ENCODE results near the gene NUMBL. TPM values are rescaled to one million over a fixed set of nuclear protein-coding genes. Genes with fewer than 3 reads are reported as not detected.
A peak's percentile ranks its signal among the peaks of the same experiment; 100 is the strongest.

Gene NUMBL
- total and polyA plus RNA-seq, 2 of the 13 experiments (the other 11 are each of a cell fraction or from before 2014, with no cell fraction given): 0.49 to 2.3 TPM

- ATAC-seq (no peak), DNase-seq (ENCODE audit: low spot score) (peak; percentile 18), FAIRE-seq (no peak)
- peaks cover 53% of the 10 kb centered on the region for H3K79me2 ChIP-seq (ENCODE audit: insufficient read depth, low read length)
- peaks cover under 1 to 6% of the 10 kb centered on the region in 2 experiments; a peak in 1 of 5 replicates for H3K36me3 ChIP-seq (replicated peaks in 1 of 2; ENCODE audit: control insufficient read depth in 1 of 2, insufficient read depth in 2 of 2, low read length in 2 of 2)
- peak overlapping the region; percentile 95 for H3K27ac ChIP-seq (ENCODE audit: extremely low read length, insufficient read depth, low read length)
- POLR2A ChIA-PET: interaction anchor here (0.7 to 2.4 kb wide), 21 partner anchors 8 to 89 kb away, joined by 3 to 30 read pairs (median 5); partner anchors contain the start of genes ACTMAP, EGLN2, RAB4B and SNRPA
- H3K9ac ChIP-seq (ENCODE audit: insufficient read depth, low read depth, low read length): peak overlapping the region; percentile 96
- H3K9me3 ChIP-seq (ENCODE audit: low read length): no peaks in the 10 kb centered on the region
- BruUV-seq (replicated peaks): no TSS peak
- H3K27me3 ChIP-seq (ENCODE audit: control insufficient read depth in 1 of 2, insufficient read depth in 2 of 2, low read length in 2 of 2): no peaks in the 10 kb centered on the region; a peak in 1 of 5 replicates
- intact Hi-C loops (cut with micrococcal nuclease; ENCODE audit: unreplicated experiment) (loop anchor here (2.0 to 5.0 kb wide), 2 partner anchors 33 to 89 kb away; partner anchors contain the start of genes ACTMAP and SNRPA), in situ Hi-C loops (cut with HindIII; ENCODE audit: extremely low pct_ligation_motif_present, low pct_unique_long_range_greater_than_20kb) (loop anchor here (5.0 kb wide), 1 partner anchor 34 kb away; the partner anchor contains the start of genes ACTMAP and SNRPA)
- H3K4me3 ChIP-seq (replicated peaks in 1 of 3; ENCODE audit: insufficient read depth in 1 of 3, low read depth in 2 of 3, low read length in 3 of 3): peak overlapping the region; percentile 90 to 99 (median 92)
- H4K20me1 ChIP-seq (ENCODE audit: insufficient read depth, low read length): 0 out of 2 replicates have a peak, but pooled peaks cover 4% of the 10 kb centered on the region
- H3K4me2 ChIP-seq (ENCODE audit: low read depth, low read length): peak overlapping the region; percentile 94
- H2AFZ ChIP-seq (ENCODE audit: low read length): no peak overlapping the region
- 2% methylated on average over 13 of the region's 20 CpGs for WGBS (ENCODE audit: low lambda C conversion rate)
- peaks cover 53% of the 10 kb centered on the region for H3K4me1 ChIP-seq (ENCODE audit: insufficient read depth, low read length)
- CTCF ChIA-PET (ENCODE audit: low intra/inter-chr PET ratio, low total read pairs): no interaction called here
- TF ChIP-seq NFE2 (CRISPR knock-in tag; IDR thresholded peaks at IDR 0.05) (peak; percentile 73; the same call in 1 of the 2 replicates), HMGXB4 (CRISPR knock-in tag; IDR thresholded peaks at IDR 0.05; ENCODE audit: borderline replicate concordance in 1 of 2, low read depth in 1 of 2) (no peak), ZBTB49 (CRISPR knock-in tag; IDR thresholded peaks at IDR 0.05; ENCODE audit: borderline replicate concordance) (no peak), ZNF318 (CRISPR knock-in tag; IDR thresholded peaks at IDR 0.05) (no peak), ZNF101 (CRISPR knock-in tag; IDR thresholded peaks at IDR 0.05; ENCODE audit: borderline replicate concordance, low read depth) (no peak), ZNF414 (CRISPR knock-in tag; IDR thresholded peaks at IDR 0.05) (no peak), EED (CRISPR knock-in tag; IDR thresholded peaks at IDR 0.05) (no peak)
Observed at GRCh38 chr19:40717880-40718773, 27.7 kb upstream of the NUMBL start.

All from HepG2 (cell line).